Hepatocyte (in vitro differentiated cells): Measurements from ENCODE around the gene TMEM123. TPM values are rescaled to one million over a fixed set of nuclear protein-coding genes. Genes with fewer than 3 reads are reported as not detected.
A peak's percentile ranks its signal among the peaks of the same experiment; 100 is the strongest.

Source experiments
- DNase-seq: peaks from one replicate; pipeline ENCODE4 v3.0.0-alpha.2; 2016; ENCODE audit warnings: low spot score
- H2AFZ ChIP-seq: fragments of 200-600 bp; sonication (generic); 2 replicates; pipeline ENCODE4 v1.6.0; 2016; ENCODE audit warnings: antibody characterized with exemption, mild to moderate bottlenecking
- H3K27ac ChIP-seq: fragments of 200-600 bp; sonication (generic); 2 replicates; pipeline ENCODE4 v1.5.1; 2016; ENCODE audit warnings: mild to moderate bottlenecking
- H3K27me3 ChIP-seq: fragments of 200-600 bp; sonication (generic); 2 replicates; pipeline ENCODE4 v1.6.1; 2016
- H3K36me3 ChIP-seq: fragments of 200-600 bp; sonication (generic); replicated peaks from 2 replicates; pipeline ENCODE4 v1.5.1; 2016; ENCODE audit warnings: low read depth; ENCODE audit not compliant: insufficient read depth
- H3K4me1 ChIP-seq: fragments of 200-600 bp; sonication (generic); 2 replicates; pipeline ENCODE4 v1.5.1; 2016; ENCODE audit warnings: mild to moderate bottlenecking, moderate library complexity; ENCODE audit not compliant: insufficient read depth
- H3K4me2 ChIP-seq: fragments of 200-600 bp; sonication (generic); 2 replicates; pipeline ENCODE4 v1.6.0; 2016
- H3K4me3 ChIP-seq: fragments of 200-600 bp; sonication (generic); 2 replicates; pipeline ENCODE4 v1.5.1; 2016; ENCODE audit warnings: mild to moderate bottlenecking
- H3K79me2 ChIP-seq: fragments of 200-600 bp; sonication (generic); 2 replicates; pipeline ENCODE4 v1.6.0; 2017; ENCODE audit warnings: mild to moderate bottlenecking
- H3K9me2 ChIP-seq: fragments of 200-600 bp; sonication (generic); replicated peaks from 2 replicates; pipeline ENCODE4 v1.6.0; 2017; ENCODE audit warnings: mild to moderate bottlenecking; ENCODE audit not compliant: insufficient read depth
- H3K9me3 ChIP-seq: fragments of 200-600 bp; sonication (generic); 2 replicates; pipeline ENCODE4 v1.5.1; 2016; ENCODE audit warnings: low read depth, mild to moderate bottlenecking
- H4K20me1 ChIP-seq: fragments of 200-600 bp; sonication (generic); 2 replicates; pipeline ENCODE4 v1.6.0; 2016; ENCODE audit warnings: mild to moderate bottlenecking; ENCODE audit not compliant: insufficient read depth, poor library complexity, severe bottlenecking
- CTCF ChIP-seq: fragments of 200-600 bp; sonication (generic); IDR thresholded peaks from 2 replicates; pipeline ENCODE4 v1.5.1; 2016; ENCODE audit warnings: antibody characterized with exemption, mild to moderate bottlenecking; ENCODE audit not compliant: poor library complexity
- EZH2 ChIP-seq: fragments of 200-600 bp; sonication (generic); IDR thresholded peaks from 2 replicates; pipeline ENCODE4 v1.6.1; 2016; ENCODE audit warnings: antibody characterized with exemption, mild to moderate bottlenecking, borderline replicate concordance
- EZH2phosphoT487 ChIP-seq: fragments of 200-600 bp; sonication (generic); IDR thresholded peaks from one replicate; pipeline ENCODE4 v1.6.1; 2018; ENCODE audit warnings: antibody characterized with exemption, mild to moderate bottlenecking, low read depth, moderate library complexity; ENCODE audit not compliant: unreplicated experiment, severe bottlenecking
- WGBS: methylation state at CpG from one replicate; pipeline ENCODE4 v1.1.6; 2016; ENCODE audit warnings: low lambda C conversion rate; ENCODE audit errors: missing lambda C conversion rate; 5-methylcytosine and 5-hydroxymethylcytosine counted together
- polyA plus RNA-seq: library from polyadenylated mRNA; unstranded; fragments of >200 nt; fragmentation: Nextera tagmentation; extraction: Ambion mirVana; gene quantifications from 2 replicates; pipeline ENCODE4 v1.2.1, GENCODE V29; 2016
- total RNA-seq: library from RNA; depleted of rRNA; stranded (reverse); fragments of >200 nt; gene quantifications from 2 replicates; pipeline ENCODE4 v1.2.3, GENCODE V29; 2014

The TMEM123 gene
- total and polyA plus RNA-seq, 2 experiments from 2014 or later = 122 to 182 TPM

GRCh38 chr11:102410382-102410784 is 42.2 kb downstream of the TMEM123 start:
- TF ChIP-seq EZH2phosphoT487 (no peak), EZH2 (no peak), CTCF (no peak)
- H4K20me1 ChIP-seq = peaks cover 25% of the 10 kb centered on the region
- no peaks in the 10 kb centered on the region for H3K27me3 ChIP-seq
- no peaks in the 10 kb centered on the region for H3K9me2 ChIP-seq
- peak overlapping the region; percentile 73 for H3K27ac ChIP-seq
- WGBS = 55% methylated on average over 5 of the region's 5 CpGs
- H2AFZ ChIP-seq = no peak overlapping the region
- peak overlapping the region; percentile 56 for H3K4me2 ChIP-seq
- H3K9me3 ChIP-seq = no peaks in the 10 kb centered on the region
- no peaks in the 10 kb centered on the region for H3K36me3 ChIP-seq
- peak; percentile 47 for DNase-seq
- H3K79me2 ChIP-seq = peaks cover 93% of the 10 kb centered on the region
- H3K4me1 ChIP-seq = peaks cover 7% of the 10 kb centered on the region
- no peak overlapping the region for H3K4me3 ChIP-seq

DNA sequence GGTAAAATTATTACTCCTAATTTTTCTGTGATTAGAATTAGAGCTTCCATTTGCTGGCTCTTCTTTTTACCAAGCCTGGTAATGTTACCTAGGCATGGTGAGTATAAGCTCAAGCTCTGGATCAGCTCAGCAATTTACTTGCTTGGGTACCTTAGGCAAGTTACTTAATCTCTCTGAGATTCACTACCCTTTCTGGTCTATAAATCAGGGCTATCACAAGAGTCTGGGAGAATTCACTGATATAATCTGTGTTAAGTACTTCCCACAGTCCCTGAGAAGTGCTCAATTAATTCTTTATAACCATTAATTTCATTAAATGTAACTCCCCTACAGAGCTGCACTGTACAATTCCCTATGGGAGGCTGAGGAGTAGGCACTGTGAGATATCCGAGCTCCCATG is 44.2 kb downstream of the TMEM123 start:
- 94% methylated on average over 1 of the region's 1 CpG for WGBS
- Histone ChIP-seq H3K9me3 (no peaks in the 10 kb centered on the region), H2AFZ (no peak overlapping the region), H3K27ac (no peak overlapping the region), H3K4me1 (peaks cover 7% of the 10 kb centered on the region), H3K4me2 (no peak overlapping the region), H3K4me3 (no peak overlapping the region), H3K79me2 (peaks cover 92% of the 10 kb centered on the region), H3K27me3 (no peaks in the 10 kb centered on the region), H3K36me3 (no peaks in the 10 kb centered on the region), H4K20me1 (peaks cover 25% of the 10 kb centered on the region), H3K9me2 (no peaks in the 10 kb centered on the region)
- TF ChIP-seq EZH2phosphoT487 (no peak), CTCF (no peak), EZH2 (no peak)
- DNase-seq = no peak

DNA sequence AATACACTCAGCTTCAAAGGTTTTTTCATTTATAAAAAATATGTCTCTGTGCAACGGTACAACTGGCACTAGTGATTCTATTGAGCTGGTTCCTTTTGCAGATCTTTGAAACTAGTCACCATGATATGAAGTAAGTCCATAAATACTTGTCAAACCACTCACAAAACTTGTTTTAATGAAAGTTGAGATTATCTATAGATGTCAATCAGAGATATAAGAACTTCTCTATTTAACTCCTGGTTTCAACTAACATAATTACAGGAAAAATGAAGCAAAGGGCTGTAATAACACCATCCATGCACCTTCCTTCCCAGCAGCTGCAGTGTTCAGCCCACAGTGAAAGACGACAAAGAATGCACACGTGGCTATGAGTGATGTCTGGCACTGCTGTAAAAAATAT is 44.7 kb downstream of the TMEM123 start:
- Histone ChIP-seq H3K9me2 (no peaks in the 10 kb centered on the region), H2AFZ (no peak overlapping the region), H3K4me3 (no peak overlapping the region), H4K20me1 (peaks cover 25% of the 10 kb centered on the region), H3K36me3 (no peaks in the 10 kb centered on the region), H3K27me3 (no peaks in the 10 kb centered on the region), H3K4me2 (no peak overlapping the region), H3K4me1 (peaks cover 7% of the 10 kb centered on the region), H3K27ac (no peak overlapping the region), H3K9me3 (no peaks in the 10 kb centered on the region), H3K79me2 (peaks cover 90% of the 10 kb centered on the region)
- no peak for DNase-seq
- WGBS = 71% methylated on average over 3 of the region's 3 CpGs
- TF ChIP-seq EZH2phosphoT487 (no peak), EZH2 (no peak), CTCF (no peak)

GRCh38 chr11:102406099-102406498 is 46.5 kb downstream of the TMEM123 start:
- H3K9me2 ChIP-seq = no peaks in the 10 kb centered on the region
- H2AFZ ChIP-seq = no peak overlapping the region
- H3K27me3 ChIP-seq = no peaks in the 10 kb centered on the region
- H3K4me1 ChIP-seq = peaks cover 7% of the 10 kb centered on the region
- DNase-seq = no peak
- TF ChIP-seq EZH2phosphoT487 (no peak), CTCF (no peak)
- no peaks in the 10 kb centered on the region for H3K36me3 ChIP-seq
- H3K4me2 ChIP-seq = no peak overlapping the region
- H3K4me3 ChIP-seq = no peak overlapping the region
- H3K79me2 ChIP-seq = peaks cover 77% of the 10 kb centered on the region
- H3K27ac ChIP-seq = no peak overlapping the region
- no peaks in the 10 kb centered on the region for H3K9me3 ChIP-seq
- peaks cover 20% of the 10 kb centered on the region for H4K20me1 ChIP-seq
- WGBS = 97% methylated on average over 2 of the region's 2 CpGs
